ENCODE results near the gene ASIP.

The ASIP gene

GRCh38 chr20:34233687-34234086 is 7.5 kb upstream of the ASIP start:
- ATAC-seq = no peak
- TF ChIP-seq PPARA (CRISPR knock-in tag; IDR thresholded peaks at IDR 0.05; ENCODE audit: borderline replicate concordance) (no peak), TOX (CRISPR knock-in tag; IDR thresholded peaks at IDR 0.05; ENCODE audit: borderline replicate concordance) (no peak), ARNTL (CRISPR knock-in tag; IDR thresholded peaks at IDR 0.05; ENCODE audit: borderline replicate concordance, low read depth) (no peak), ESRRG (CRISPR knock-in tag; IDR thresholded peaks at IDR 0.05) (no peak)

GRCh38 chr20:34235875-34236274 is 5.3 kb upstream of the ASIP start:
- TF ChIP-seq CREB5 (CRISPR knock-in tag; IDR thresholded peaks at IDR 0.05; ENCODE audit: low read depth) (no peak), ARNTL (CRISPR knock-in tag; IDR thresholded peaks at IDR 0.05; ENCODE audit: borderline replicate concordance, low read depth) (no peak), TCF4 (CRISPR knock-in tag; IDR thresholded peaks at IDR 0.05; ENCODE audit: borderline replicate concordance) (no peak), ZNF8 (CRISPR knock-in tag; IDR thresholded peaks at IDR 0.05) (no peak)
- no peak for ATAC-seq

- TF ChIP-seq CSRNP3 (CRISPR knock-in tag; IDR thresholded peaks at IDR 0.05) (no peak), BACH2 (CRISPR knock-in tag; IDR thresholded peaks at IDR 0.05; ENCODE audit: borderline replicate concordance) (no peak), ZNF8 (CRISPR knock-in tag; IDR thresholded peaks at IDR 0.05) (no peak), CSDC2 (CRISPR knock-in tag; IDR thresholded peaks at IDR 0.05) (no peak), TSHZ2 (CRISPR knock-in tag; IDR thresholded peaks at IDR 0.05) (no peak), GLIS3 (CRISPR knock-in tag; IDR thresholded peaks at IDR 0.05) (no peak), RARB (CRISPR knock-in tag; IDR thresholded peaks at IDR 0.05) (no peak), PPARA (CRISPR knock-in tag; IDR thresholded peaks at IDR 0.05; ENCODE audit: borderline replicate concordance) (no peak), ZFP30 (CRISPR knock-in tag; IDR thresholded peaks at IDR 0.05) (no peak), CREB5 (CRISPR knock-in tag; IDR thresholded peaks at IDR 0.05; ENCODE audit: low read depth) (no peak), ARNTL (CRISPR knock-in tag; IDR thresholded peaks at IDR 0.05; ENCODE audit: borderline replicate concordance, low read depth) (no peak), POU6F1 (CRISPR knock-in tag; IDR thresholded peaks at IDR 0.05; ENCODE audit: borderline replicate concordance, low read depth) (no peak), ZFP3 (CRISPR knock-in tag; IDR thresholded peaks at IDR 0.05) (no peak), ZC3H10 (CRISPR knock-in tag; IDR thresholded peaks at IDR 0.05) (no peak), TCF4 (CRISPR knock-in tag; IDR thresholded peaks at IDR 0.05; ENCODE audit: borderline replicate concordance) (no peak), PATZ1 (CRISPR knock-in tag; IDR thresholded peaks at IDR 0.05; ENCODE audit: borderline replicate concordance) (no peak), ZNF565 (CRISPR knock-in tag; conservative IDR thresholded peaks at IDR 0.05; ENCODE audit: low read depth) (no peak), ESRRG (CRISPR knock-in tag; IDR thresholded peaks at IDR 0.05) (no peak)
- ATAC-seq = no peak
Observed at GRCh38 chr20:34237942-34238341, 3.3 kb upstream of the ASIP start.

All from SK-N-SH treated with all-trans-retinoic acid at 6 μM for 48 hours (cell line).